GM18907 (cell line): Measurements from ENCODE around the gene PRKCI.
A peak's percentile ranks its signal among the peaks of the same experiment; 100 is the strongest.
"Not testable (repeated sequence)": the region's sequence is repeated elsewhere in the genome, so short reads cannot be mapped to it uniquely, and the experiment has no call there.

ENCODE experiments used
- ATAC-seq: cut with Tn5 transposase; IDR thresholded peaks from one replicate; pipeline ENCODE4 v1.9.1; 2021; ENCODE audit warnings: mild to moderate bottlenecking, moderate library complexity; ENCODE audit not compliant: unreplicated experiment

The PRKCI gene

DNA sequence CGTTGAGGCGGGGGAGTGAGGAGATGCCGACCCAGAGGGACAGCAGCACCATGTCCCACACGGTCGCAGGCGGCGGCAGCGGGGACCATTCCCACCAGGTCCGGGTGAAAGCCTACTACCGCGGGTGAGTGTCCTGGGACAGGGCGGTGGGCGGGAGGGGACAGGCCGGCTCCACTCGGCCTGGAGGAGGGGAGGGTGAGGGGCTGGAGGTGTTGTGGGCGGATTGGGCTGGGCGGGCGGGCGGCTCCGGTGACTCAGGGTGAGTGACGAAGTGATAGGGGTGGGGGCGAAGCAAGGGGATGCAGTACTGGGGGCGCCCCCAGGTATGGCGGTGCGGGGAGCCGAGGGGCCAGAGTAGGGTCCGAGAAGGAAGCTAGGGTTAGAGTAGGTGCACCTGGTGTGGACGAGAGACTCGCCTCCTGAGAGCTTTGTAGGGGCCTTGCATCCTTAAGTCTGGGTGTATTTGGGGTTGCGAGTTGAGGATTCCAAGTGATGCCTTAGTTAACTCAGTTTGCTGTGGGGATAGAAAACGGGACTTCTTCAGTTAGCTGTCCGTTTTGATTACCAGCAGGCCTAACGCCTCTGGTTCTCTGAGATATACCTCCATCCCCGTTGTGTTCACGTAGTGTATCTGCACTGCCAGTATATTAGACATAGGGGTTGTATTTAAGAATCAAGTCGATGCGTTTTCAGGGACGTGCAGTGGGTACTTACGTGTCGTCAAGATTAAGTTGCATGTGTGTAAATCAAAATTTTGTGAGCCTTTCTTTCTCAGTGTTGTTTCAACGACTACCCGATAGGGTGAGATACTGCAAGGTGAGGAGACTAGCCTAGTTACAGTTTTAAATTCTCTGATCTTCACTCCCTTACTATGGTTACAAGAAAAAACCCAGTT is 670 bp downstream of the PRKCI start:
- peak; percentile 20 for ATAC-seq

DNA sequence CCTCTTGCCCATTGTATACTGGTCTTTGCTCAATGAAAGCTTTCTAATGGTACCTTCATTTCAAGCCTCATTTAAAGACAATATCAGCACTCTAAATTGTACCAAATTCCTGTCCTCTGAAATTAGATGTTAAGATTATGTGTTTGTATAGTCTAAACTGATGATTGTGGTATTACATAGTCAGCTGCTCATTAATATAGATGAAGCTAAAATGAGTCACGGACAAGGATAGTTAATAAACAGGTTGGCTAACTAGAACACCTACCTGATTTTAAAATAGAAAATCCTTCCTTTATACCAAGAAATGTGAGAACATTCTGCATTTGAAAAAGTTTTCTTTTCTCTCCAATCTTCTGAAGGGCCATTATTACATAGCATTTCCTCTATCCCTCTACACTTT is 2.9 kb downstream of the PRKCI start:
- no peak for ATAC-seq

DNA sequence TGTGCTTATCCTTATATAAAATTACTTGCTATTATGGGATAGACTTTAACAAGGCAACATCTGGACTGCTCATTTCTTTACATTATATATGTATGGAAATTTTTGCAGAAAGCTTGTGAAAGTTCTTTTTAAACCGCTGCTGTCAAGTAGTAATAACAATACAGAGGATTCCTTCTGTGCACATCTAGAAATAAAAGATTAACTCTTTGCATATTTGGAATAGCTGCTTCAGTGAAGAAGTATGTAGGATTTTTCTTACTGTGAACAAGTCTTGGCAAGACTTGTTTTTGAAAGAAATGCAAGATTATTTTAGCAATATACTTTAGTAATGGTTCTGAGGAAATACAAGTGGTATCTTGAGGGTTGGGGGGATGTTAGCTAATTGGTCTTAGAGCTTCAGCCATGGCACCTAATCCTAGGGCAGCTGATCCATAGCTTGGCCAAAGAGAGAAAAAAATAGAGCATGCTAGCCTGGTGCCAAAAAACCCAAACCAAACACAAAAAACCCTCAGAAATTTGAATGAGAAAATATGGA is 4.3 kb downstream of the PRKCI start:
- no peak for ATAC-seq

DNA sequence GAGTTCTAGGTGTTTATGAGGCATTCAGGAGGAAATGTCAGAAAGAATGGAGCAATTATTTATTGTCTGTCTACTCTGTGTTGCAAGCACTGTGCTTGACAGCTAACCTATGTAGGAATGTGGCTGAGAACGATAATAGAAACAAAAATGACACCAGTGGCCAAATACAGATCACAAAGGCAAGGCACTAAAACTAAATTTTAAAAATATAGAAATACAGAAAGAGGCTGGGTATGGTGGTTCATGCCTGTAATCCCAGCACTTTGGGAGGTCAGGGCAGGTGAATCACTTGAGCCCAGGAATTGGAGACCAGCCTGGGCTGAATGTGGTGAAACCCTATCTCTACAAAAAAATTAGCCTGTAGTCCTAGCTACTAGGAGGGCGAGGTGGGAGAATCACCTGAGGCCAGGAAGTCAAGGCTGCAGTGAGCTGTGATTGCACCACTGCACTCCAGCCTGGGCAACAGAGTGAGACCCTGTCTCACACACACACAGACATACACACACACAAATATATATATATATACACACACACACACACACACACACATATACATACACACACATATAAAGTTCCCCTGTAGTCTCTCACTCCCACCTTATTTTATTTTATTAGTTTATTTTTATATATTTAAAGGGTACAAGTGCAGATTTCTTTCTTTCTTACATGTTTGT is 6.0 kb downstream of the PRKCI start:
- ATAC-seq, result no peak

DNA sequence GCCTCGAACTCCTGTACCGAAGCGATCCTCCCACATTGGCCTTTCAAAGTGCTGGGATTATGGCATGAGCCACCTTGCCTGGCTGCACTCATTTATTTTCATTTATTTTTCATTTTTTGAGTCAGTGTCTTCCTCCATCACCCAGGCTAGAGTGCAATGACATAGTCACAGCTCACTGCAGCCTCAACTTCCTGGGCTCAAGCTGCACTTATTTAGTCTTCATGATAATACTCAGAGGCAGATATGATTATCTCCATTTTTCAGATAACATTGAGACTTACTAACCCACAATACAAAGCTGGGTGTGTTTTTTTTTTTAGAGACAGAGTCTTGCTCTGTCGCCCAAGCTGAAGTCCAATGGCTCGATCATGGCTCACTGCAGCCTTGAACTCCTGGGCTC is 10.0 kb downstream of the PRKCI start:
- ATAC-seq, result no peak

DNA sequence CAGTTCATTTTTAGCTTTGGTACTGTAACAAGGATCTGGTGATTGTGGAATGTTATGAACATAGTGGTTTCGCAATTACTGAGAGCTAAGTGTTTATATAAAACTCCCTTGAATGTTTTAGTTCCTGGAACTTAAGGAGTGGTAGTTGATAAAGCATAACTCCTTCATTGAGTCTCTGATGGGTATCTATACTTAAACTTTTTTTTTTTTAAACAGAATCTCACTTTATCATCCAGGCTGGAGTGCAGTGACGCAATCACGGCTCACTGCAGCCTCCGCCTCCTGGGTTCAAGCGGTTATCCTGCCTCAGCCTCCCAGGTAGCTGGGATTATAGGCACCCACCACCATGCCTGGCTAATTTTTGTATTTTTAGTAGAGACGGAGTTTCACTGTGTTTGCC is 11.3 kb downstream of the PRKCI start:
- no peak for ATAC-seq

DNA sequence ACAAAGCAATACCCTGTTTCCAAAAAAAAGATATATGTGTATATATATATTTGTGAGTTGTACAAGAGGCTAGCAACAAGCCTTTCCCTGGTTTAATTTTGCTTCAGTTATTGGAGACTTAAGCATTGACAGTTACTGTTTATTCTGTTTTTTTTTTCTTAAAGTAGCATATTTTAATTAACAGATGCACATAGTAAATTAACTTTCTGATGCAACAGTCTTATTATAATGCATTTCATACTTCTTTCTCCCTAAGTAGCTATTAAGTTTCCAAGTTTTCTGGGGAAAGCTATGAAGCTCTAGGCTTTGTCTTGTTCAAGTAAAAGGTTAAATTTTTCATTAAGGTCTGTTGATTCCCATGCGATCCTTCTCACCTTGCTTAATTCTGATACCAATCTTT is 17.9 kb downstream of the PRKCI start:
- no peak for ATAC-seq

DNA sequence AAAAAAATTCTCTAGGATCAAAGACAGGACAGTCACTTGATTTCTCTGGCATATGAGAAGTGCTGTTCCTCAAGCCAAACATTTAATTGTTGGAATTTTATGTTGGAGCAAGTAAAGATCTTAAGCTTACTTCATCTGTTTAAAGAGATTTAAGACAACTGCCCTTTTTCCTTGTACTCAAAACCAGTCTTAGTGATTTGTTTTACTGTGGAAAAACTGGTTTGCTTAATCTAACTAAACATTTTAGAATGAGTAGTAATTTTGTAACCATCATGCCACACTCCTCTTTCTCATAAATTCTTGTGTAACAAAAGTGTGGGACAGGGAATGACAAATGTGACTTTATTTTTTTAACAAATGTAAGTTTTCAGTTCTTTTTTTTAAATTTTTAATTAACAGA is 18.4 kb downstream of the PRKCI start:
- ATAC-seq, result no peak

DNA sequence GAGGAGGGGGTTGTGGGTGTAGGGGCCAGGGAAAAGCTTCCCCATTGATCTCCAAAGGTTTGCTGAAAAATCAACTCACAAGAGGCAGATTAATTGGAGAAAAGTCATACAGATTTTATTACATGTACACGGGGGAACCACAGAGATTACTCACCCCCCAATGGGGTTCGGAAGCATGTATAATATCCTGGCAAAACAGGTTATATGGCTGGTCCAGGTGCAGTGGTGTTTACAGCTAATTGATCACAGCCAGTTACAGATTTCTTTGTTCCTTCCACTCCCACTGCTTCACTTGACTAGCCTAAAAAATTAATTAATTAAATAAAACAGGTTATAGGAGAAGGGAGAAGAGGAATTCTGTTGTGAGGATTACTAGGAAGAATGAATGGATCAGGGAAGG is 22.4 kb downstream of the PRKCI start:
- no peak for ATAC-seq

DNA sequence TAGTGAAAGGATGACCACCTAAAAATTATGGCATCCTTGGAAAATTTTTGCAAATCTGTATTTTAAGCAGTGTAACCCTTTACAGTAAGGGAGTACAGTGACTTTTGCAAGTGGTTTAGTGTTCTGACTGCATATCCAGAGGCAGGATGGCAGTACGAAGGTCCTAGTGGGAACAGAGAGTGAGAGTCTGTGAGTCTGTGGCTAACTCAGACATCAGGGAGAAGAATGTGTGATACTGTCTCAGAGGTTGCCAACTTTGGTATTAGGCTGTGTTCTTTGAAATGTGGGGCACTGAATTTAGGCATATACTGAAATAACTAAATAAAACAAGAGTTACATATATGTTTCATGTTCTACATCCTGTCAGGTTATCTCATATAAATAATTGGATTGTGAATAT is 25.7 kb downstream of the PRKCI start:
- ATAC-seq, result peak; percentile 40

DNA sequence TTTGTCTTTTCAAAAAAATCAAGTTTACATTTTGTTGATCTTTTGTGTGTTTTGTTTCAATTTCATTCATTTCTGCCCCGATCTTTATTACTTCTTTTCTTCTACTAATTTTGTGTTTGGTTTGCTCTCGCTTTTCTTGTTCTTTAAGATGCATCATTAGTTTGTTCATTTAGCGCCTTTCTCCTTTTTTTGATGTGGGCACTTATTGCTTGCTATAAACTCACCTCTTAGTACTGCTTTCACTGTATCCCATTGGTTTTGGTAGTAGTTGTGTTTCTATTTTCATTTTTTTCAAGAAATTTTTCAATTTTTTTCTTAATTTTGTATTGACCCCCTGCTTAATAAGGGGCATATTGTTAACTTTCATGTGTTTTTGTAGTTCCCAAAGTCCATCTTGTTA is 34.4 kb downstream of the PRKCI start:
- no peak for ATAC-seq

DNA sequence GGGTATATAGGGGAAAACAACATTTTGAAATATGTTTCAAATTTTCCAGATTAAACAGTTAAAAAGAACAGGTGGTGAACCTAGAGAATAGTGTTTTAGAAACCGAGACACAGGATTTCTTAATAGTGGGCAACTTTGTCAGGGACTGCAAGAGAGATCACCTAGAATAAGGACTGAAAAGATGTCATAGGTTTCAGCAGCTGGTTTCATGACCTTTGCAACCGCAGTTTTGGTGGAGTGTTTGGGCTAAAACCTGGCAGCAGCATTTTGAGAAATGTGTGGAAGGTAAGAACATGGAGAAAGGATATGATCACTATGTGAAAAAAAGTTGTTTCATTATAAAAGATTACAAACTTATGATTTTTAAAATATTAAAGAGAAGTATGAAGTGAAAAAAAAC is 34.9 kb downstream of the PRKCI start:
- ATAC-seq, result peak; percentile 65

DNA sequence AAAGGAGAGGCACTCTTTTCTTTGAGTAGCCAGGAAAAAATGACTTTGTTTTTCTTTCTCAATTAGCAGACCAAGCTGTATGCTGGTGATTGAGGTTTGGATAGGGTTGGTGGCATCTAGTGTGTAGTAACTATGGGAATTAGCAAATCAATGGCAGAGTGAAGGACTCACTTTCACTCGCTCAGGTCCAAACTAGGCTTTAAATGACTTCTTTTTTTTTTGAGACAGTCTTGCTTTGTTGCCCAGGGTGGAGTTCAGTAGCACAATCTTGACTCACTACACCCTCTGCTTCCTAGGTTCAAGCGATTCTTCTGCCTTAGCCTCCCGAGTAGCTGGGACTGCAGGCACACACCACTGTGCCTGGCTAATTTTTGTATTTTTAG is 35.9 kb downstream of the PRKCI start:
- ATAC-seq, result peak; percentile 38

DNA sequence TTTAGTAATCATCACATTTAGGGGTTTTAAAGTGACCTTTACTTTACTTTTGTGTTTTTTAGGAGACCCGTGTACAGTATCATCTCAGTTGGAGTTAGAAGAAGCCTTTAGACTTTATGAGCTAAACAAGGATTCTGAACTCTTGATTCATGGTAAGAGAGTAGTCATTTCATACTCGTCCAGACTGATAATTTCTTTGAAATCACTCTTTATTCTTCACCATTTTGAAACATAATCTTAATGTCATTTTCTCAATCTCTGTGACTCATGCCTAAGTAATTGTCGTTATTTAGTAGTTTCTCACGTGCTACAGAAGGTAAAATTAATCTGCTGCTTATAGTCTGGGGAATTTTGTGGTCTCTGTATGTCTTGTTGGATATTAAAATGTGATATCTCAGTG is 37.7 kb downstream of the PRKCI start:
- no peak for ATAC-seq

DNA sequence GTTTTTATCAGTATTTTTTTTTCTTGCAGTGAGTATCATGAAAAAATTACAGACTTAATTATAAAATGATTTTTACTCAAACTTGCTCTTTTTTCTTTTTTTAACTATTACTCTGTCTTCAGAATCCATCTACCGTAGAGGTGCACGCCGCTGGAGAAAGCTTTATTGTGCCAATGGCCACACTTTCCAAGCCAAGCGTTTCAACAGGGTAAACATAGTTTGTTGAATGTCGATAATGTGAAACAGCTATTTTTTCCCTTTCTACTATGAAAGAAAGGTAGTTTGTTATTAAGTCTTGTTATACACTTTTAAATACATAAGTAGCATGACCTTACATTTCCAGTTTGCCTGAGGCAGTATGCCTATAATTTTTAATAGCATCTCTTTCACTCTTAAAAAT is 45.6 kb downstream of the PRKCI start:
- no peak for ATAC-seq

DNA sequence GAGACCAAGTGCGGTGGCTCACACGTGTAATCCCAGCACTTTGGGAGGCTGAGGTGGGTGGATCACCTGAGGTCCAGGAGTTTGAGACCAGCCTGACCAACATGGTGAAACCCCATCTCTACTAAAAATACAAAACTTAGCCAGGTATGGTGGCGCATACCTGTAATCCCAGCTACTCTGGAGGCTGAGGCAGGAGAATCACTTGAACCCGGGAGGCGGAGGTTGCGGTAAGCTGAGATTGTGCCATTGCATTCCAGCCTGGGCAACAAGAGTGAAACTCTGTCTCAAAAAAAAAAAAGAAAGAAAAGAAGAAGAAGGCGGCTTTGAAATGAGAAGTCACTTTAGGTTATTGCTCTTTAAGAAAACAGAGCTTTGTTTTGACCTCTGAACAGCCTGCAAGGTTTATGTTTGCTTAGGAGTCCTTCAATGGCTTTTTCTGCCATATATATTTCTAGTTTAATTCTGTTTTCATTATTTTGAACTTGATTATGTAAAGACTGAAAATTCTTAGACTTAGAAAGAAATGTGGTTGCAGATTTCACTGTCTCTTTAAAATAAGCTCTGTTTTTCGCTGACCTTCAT is 47.5 kb downstream of the PRKCI start:
- ATAC-seq, result not testable (repeated sequence)

DNA sequence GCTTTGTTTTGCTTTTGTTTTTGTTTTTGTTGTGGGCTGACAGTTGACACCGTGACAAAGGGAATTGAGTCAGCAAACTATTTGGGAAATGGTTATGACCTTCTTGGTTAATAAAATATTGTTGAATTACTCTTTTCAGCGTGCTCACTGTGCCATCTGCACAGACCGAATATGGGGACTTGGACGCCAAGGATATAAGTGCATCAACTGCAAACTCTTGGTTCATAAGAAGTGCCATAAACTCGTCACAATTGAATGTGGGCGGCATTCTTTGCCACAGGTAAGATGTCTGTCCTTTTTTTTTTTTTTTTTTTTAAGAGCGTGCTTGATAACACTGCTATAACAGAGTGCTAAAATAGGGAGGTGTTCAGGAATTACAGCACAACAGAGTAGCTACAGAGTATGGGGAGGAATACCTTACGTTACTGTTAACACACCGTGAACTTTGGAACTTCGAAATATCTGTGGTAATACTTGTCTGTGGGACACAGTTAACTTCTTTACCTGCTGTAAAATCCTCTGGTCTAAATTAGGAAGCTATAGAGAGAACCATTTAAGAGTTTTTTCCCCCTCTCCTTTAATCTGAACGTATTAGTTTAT is 48.2 kb downstream of the PRKCI start:
- no peak for ATAC-seq

DNA sequence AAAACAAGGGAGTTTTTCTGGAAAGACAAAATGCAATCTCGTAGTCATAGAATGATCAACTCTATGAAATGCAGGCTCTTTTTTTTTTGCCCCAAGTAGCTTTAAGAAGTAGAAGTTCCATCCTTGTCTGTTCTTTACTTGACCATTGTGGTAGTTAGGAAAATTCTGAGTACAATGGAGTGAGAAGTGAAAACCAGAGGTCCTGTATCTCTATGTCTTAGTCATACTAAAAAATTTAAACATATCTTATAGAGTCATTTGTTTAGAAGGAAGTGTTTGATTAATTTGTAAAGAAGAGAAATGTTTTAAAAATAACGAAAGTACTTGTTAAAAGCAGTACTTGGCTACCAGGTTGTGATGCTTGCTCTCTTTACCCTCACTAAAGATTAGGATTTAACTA is 52.4 kb downstream of the PRKCI start:
- no peak for ATAC-seq

DNA sequence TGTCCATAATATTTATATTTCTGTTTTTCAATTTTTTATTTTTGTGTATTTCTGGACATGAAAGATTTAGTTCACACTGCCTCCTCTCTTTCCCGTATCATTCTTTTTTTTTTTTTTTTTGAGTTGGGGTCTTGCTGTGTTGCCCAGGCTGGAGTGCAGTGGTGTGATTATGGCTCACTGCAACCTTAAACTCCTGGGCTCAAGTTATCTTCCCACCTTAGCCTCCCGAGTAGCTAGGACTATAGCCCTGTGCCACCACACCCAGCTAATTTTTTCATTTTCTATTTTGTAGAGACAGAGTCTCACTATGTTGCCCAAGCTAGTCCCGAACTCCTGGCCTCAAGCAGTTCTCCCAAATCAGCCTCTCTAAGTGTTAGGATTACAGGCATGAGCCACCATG is 53.6 kb downstream of the PRKCI start:
- ATAC-seq, result no peak

DNA sequence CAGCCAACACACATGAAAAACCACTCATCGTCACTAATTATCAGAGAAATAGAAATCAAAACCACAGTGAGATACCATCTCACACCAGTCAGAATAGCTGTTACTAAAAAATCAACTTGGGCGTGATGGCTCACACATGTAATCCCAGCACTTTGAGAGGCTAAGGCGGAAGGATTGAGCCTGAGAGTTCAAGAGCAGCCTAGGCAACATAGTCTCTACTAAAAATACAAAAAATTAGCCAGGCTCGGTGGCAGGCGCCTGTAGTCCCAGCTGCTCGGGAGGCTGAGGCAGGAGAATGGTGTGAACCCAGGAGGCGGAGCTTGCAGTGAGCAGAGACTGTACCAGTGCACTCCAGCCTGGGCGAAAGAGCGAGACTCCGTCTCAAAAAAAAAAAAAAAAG is 55.1 kb downstream of the PRKCI start:
- not testable (repeated sequence) for ATAC-seq

DNA sequence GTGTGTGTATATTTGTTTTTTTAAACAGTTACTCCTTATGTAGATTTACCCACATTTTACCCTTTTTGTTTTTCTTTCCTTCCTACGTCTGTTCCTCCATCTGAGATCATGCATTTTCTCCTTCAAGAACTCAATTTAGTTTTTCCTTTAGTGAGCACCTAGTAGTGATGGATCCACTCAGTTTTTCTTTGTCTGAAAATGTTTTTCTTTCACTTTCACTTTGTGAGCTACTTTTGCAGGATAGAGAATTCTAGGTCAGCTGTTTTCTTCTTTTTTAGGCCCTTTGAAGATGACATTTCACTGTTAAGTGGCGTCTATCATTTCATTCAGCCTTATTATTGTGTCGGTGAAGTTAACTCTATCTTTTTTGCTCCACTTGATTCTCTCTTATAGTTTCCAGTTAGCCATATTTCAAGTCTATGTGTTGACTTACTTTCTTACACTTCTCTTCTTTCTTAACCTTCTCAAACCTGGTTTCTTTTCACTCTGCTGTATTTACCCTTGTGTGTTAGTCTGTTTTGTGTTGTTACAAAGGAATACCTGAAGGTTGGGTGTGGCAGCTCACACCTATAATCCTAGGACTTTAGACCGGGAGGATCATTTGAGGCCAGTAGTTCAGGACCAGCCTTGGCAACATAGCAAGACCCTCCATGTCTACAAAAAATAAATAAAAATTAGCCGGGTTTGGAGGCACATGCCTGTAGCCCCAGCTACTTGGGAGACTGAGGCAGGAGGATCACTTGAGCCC is 55.8 kb downstream of the PRKCI start:
- ATAC-seq, result no peak
